Lung (tissue), 12 donors: Measurements from ENCODE around the gene RAB3C. TPM values are rescaled to one million over a fixed set of nuclear protein-coding genes. Genes with fewer than 3 reads are reported as not detected.

ENCODE experiments used
- ATAC-seq: fragments of 200-7000 bp; cut with Tn5 transposase; one replicate; pipeline ENCODE4 v1.9.1; 2020; ENCODE audit warnings: moderate number of reproducible peaks; ENCODE audit not compliant: insufficient read depth, low FRiP score
- DNase-seq, 3 donors: peaks; one replicate each; pipeline ENCODE4 v3.0.0-alpha.2; 2013 to 2017
- H3K27ac ChIP-seq, 2 donors: one replicate each; pipeline ENCODE4 v1.5.1; 2013; ENCODE audit warnings: mild to moderate bottlenecking in 2 of 2, moderate library complexity in 2 of 2, control low read depth in 1 of 2, inconsistent platforms in 1 of 2, low read depth in 1 of 2, low read length in 1 of 2
- H3K27me3 ChIP-seq, 3 donors: one replicate each; pipeline ENCODE4 v1.5.1; 2013; ENCODE audit warnings: low read length in 2 of 3; ENCODE audit not compliant: control insufficient read depth in 3 of 3, insufficient read depth in 3 of 3
- H3K36me3 ChIP-seq, 4 donors: one replicate each; pipeline ENCODE4 v1.5.1; 2013; ENCODE audit warnings: low read length in 4 of 4, mild to moderate bottlenecking in 1 of 4, moderate library complexity in 1 of 4; ENCODE audit not compliant: control insufficient read depth in 4 of 4, insufficient read depth in 4 of 4
- H3K4me1 ChIP-seq, 5 donors: one replicate each; pipeline ENCODE4 v1.5.1; 2013; ENCODE audit warnings: low read length in 5 of 5, mild to moderate bottlenecking in 2 of 5, moderate library complexity in 1 of 5; ENCODE audit not compliant: control insufficient read depth in 5 of 5, insufficient read depth in 5 of 5
- H3K4me3 ChIP-seq: one replicate; pipeline ENCODE4 v1.5.1; 2013; ENCODE audit warnings: mild to moderate bottlenecking, control low read depth, moderate library complexity
- H3K9ac ChIP-seq, 2 donors: one replicate each; pipeline ENCODE4 v1.5.1; 2013; ENCODE audit warnings: low read length in 2 of 2, control low read depth in 1 of 2; ENCODE audit not compliant: insufficient read depth in 1 of 2
- H3K9me3 ChIP-seq, 4 donors: one replicate each; pipeline ENCODE4 v1.5.1; 2013; ENCODE audit warnings: low read length in 3 of 4, mild to moderate bottlenecking in 1 of 4, moderate library complexity in 1 of 4; ENCODE audit not compliant: control insufficient read depth in 4 of 4, insufficient read depth in 3 of 4
- CTCF ChIP-seq: IDR thresholded peaks from 2 replicates; pipeline ENCODE4 v1.5.1; 2012; ENCODE audit warnings: mild to moderate bottlenecking; ENCODE audit errors: control extremely low read depth, extremely low read depth
- WGBS, 2 donors: extraction: QIAGEN DNeasy Blood & Tissue Kit; methylation state at CpG; one replicate each; pipeline ENCODE4 v1.1.7; 2013; 5-methylcytosine and 5-hydroxymethylcytosine counted together
- polyA plus RNA-seq, 2 donors: library from polyadenylated mRNA; stranded (reverse); fragments of 200-250 nt; gene quantifications; one replicate each; pipeline ENCODE4 v1.2.1, GENCODE V29; 2013
- total RNA-seq, 2 donors: library from RNA; depleted of rRNA in 1 of 2; stranded (reverse); fragments of >200 nt in 1 of 2; gene quantifications; one replicate each; pipeline ENCODE4 v1.2.1, GENCODE V29; 2014 to 2021
- donor health status: control.
- donor health status: control.
- donor health status: Bipolar disorder and iron deficiency.
- donor health status: healthy.
- donor health status: DM: yes; HTN: yes; CAD: no.

The RAB3C gene
- total and polyA plus RNA-seq, 4 donors = 0.35 to 1.1 (median 0.86) TPM

DNA sequence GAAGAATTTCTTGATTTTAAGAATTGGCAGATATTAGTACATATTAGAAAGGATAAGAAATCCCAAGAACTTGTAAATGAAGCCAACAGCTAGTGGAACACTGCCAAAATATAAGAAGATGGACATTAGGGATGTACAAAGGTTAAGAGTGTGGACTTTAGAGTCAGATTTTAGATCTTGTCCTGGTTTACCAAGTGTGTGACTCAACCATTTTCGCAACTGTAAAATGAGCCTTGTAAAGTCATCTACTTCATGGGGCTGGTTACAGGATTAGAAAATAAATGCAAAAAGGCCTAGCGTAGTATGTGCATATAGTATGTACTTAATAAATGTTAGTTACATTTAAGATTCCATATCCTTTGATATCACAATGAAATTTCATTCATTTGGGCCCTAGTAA, 260.0 kb downstream of the RAB3C start:
- Histone ChIP-seq H3K4me3 (no peak overlapping the region), H3K27me3 (no peaks in the 10 kb centered on the region), H3K9ac (no peak overlapping the region), H3K36me3 (peaks cover 0 to 5% (median 0%) of the 10 kb centered on the region in 4 donors), H3K27ac (no peak overlapping the region), H3K9me3 (peaks cover 0 to 10% (median 3%) of the 10 kb centered on the region in 4 donors), H3K4me1 (peaks cover 0 to 7% (median 0%) of the 10 kb centered on the region in 5 donors)
- no peak for TF ChIP-seq CTCF
- no peak for ATAC-seq
- 97 to 98% methylated on average over 2 of the region's 2 CpGs for WGBS, 2 donors
- no peak for DNase-seq

DNA sequence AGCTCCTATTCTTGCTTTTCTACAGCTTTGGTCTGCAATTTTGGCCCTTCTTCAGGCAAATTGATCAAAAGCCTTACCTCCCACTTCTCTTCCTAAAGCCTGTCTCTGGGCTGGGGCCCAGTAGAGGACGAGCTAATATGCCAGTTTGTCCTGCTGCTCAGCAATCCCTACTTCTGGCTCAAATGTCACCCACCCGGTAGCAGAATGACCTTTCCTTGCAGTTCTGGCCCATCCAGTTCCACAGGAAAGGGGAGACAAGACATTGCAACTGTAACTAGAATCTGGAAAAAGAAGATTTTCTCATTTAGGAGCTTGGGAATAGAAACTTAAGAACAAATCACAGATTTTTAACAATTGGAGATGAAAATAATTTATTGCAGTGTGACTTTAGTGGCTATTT, 261.5 kb downstream of the RAB3C start:
- ATAC-seq = no peak
- WGBS, 2 donors = 68 to 87% methylated on average over 2 of the region's 2 CpGs
- H3K9me3 ChIP-seq = peaks cover 0 to 10% (median 3%) of the 10 kb centered on the region in 4 donors
- no peak for TF ChIP-seq CTCF
- H3K4me1 ChIP-seq = peaks cover 0 to 7% (median 3%) of the 10 kb centered on the region in 5 donors
- no peak overlapping the region for H3K9ac ChIP-seq
- no peaks in the 10 kb centered on the region for H3K27me3 ChIP-seq
- no peak overlapping the region for H3K27ac ChIP-seq
- H3K4me3 ChIP-seq = no peak overlapping the region
- no peak for DNase-seq
- H3K36me3 ChIP-seq = peaks cover 0 to 5% (median 0%) of the 10 kb centered on the region in 4 donors

DNA sequence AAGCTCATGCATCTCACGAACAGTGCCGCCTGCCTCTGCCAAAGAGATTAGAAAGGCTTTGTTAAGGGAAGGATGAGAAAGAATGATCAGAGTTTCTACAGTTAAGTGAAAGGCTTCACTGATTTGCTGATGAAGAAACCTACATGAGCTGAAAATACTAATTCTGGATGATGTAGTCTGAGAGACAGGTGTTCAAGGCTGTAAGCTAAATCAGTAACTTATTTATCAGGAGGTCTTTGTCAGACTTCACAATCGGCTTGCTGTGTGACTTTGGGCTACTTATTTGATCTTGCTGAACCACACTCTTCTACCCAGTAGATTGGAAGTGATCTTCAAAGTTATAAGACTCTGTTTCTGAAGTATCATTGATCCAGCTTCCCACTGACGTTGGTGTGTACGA, 264.2 kb downstream of the RAB3C start:
- Histone ChIP-seq H3K27me3 (no peaks in the 10 kb centered on the region), H3K4me3 (no peak overlapping the region), H3K9me3 (no peaks in the 10 kb centered on the region), H3K9ac (no peak overlapping the region), H3K4me1 (peaks cover 0 to 25% (median 7%) of the 10 kb centered on the region in 5 donors), H3K27ac (no peak overlapping the region), H3K36me3 (no peaks in the 10 kb centered on the region)
- no peak for ATAC-seq
- no peak for TF ChIP-seq CTCF
- DNase-seq = no peak
- 84 to 96% methylated on average over 5 of the region's 5 CpGs for WGBS, 2 donors

DNA sequence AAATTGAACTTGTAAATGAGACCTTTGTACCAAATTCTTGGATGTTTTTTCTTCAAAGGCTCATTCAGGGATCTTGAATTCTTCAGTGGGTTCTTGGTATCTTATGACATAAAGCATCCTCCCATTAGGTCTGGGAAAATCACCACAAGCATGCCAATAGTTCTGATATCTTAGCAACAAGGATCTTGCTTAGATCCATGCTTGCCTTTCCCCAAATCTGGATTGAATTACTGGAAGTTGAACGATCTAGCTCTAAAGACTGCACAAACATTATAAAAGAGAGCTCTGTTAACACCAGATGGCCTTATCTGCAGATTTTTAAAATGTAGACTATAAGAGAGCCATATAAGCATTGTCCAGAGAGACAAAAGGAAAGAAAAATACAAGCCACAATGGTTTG, 266.3 kb downstream of the RAB3C start:
- ATAC-seq (no peak), DNase-seq (no peak)
- Histone ChIP-seq H3K9ac (no peak overlapping the region), H3K27ac (no peak overlapping the region), H3K9me3 (no peaks in the 10 kb centered on the region), H3K4me1 (peaks cover 0 to 46% (median 4%) of the 10 kb centered on the region in 5 donors), H3K4me3 (no peak overlapping the region), H3K36me3 (no peaks in the 10 kb centered on the region), H3K27me3 (no peaks in the 10 kb centered on the region)
- 46 to 75% methylated on average over 1 of the region's 1 CpG for WGBS, 2 donors
- no peak for TF ChIP-seq CTCF
